ENCODE results near the gene DQX1.
"Not testable (repeated sequence)": the region's sequence is repeated elsewhere in the genome, so short reads cannot be mapped to it uniquely, and the experiment has no call there.

DQX1 gene

DNA sequence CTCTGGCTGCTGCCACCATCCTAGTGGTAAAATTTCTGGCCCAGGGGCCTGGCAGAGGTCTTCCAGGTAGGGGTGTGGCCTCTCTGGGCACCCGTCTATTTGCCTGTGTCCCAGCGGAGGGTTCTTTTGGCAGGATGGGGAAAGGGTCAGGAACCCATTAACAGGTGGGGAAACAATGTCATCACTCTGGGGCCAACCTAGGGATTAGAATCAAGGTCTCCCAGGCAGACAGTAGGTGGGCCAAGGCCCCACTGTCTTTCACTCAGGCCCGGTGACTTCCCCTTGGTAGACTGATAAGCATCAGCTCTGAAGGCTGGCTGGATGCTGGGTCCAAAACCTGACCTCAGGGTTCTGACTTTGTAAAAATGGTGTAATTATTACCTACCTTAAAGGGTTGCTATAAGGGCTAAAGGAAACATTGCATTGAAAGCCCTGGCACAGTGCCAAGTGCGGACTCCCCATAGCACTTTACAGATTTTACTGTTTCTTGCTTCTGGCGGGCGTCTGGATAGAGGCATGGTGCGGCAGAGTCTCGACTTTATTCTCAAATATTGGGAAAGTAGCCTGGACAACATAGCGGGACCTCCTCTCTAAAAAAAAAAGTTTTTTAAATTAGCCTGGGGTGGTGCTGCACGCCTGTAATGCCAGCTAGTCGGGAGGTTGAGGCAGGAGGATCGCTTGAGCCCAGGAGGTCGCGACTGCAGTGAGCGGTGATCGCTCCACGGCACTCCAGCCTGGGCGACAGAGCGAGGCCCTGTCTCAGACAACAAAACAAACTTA, 28.8 kb downstream of the DQX1 start:
- DNase-seq (ENCODE audit: low spot score), result no peak

DNA sequence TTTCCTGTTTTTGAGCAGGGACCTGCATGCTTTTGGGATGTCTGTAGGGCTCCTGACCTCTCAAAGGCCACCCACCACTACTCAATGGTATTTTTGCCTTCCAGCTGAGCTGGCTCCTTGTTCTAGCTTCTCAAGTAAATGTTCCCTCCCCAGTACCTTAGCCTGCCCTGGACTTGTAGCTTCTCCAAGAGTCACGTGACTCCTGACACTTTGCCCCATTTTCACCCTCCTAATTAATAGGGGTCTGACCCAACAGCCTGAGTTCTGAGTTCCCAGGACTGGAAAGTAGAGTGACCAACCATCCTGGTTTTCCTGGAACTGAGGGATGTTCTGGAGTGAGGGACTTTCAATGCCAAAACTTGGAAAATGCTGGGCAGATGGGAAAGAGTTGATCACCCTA, 30.6 kb downstream of the DQX1 start:
- DNase-seq (ENCODE audit: low spot score), result no peak

DNA sequence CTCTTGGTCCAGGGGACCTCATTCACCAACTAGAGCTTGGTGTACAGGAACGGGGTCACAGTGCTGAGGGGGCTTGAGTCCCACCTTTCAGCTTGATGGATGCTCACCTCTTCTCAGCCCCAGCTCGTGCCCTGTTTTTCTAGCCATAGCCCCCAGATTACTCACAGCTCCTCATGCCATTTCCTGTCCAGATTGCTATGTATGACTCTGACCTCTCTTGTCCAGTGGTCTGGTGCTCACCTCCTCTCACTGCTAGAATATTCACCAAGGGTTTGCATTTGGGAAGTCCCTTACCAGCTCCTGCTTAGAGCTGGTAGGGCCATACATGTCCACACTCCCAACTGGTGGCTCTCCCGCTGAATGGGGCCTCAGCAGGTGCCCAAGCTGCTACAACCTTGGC, 32.5 kb downstream of the DQX1 start:
- no peak for DNase-seq (ENCODE audit: low spot score)

DNA sequence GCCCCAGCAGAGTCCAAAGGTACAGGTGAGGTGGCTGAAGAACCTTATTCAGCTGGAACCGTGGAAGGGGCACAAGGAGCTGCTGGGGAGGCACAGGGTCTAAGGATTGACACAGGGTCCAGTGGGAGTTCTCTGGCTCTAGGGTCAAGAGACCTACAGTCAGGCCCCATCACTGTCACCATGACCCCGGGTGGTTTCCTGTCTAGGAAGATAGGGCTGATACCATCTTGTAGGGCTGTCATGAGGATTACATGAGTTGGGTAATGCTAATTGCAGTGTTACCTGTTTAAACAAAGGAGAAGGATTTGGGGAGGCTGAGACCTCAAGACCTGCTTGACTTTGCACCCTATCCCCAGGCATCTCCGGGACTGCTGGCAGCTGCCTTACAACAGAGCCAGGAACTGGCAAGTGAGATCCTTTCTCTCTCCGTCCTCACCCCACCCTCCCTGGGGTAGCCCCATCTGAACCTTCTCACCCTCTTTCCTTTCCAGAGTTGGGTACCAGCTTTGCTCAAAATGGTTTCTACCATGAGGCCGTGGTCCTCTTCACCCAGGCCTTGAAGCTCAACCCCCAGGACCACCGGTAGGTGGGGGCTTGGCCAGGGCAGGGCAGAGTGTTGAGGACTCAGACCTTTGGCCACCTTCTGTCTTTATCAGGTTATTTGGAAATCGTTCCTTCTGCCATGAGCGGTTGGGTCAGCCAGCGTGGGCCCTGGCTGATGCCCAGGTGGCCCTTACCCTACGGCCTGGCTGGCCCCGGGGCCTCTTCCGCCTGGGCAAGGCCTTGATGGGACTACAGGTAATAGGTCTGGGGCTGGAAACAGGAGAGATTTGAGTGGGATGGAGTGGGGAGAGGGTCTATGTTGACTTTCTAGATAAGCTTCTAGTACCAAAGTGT, 34.1 kb downstream of the DQX1 start:
- DNase-seq (ENCODE audit: low spot score), result no peak

DNA sequence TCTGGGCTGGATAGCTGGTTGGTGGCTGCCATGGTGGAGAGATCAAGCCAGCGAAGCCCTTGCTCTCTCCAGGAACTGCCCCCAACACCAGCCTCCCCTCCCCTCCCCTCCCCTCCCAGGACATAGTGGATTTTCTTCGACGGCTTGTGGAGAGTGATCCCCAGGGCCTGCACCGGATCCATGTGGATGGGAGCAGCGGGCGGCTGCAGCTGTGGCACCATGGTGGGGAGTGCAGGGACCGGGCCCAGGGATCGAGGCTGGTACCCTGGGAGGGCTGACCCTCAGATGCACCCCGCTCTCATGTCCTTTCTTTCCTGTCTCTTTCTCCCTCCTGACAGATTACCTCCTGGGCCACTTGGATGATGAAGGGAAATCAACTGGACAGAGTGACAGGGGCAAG, 36.1 kb downstream of the DQX1 start:
- no peak for DNase-seq (ENCODE audit: low spot score)

DNA sequence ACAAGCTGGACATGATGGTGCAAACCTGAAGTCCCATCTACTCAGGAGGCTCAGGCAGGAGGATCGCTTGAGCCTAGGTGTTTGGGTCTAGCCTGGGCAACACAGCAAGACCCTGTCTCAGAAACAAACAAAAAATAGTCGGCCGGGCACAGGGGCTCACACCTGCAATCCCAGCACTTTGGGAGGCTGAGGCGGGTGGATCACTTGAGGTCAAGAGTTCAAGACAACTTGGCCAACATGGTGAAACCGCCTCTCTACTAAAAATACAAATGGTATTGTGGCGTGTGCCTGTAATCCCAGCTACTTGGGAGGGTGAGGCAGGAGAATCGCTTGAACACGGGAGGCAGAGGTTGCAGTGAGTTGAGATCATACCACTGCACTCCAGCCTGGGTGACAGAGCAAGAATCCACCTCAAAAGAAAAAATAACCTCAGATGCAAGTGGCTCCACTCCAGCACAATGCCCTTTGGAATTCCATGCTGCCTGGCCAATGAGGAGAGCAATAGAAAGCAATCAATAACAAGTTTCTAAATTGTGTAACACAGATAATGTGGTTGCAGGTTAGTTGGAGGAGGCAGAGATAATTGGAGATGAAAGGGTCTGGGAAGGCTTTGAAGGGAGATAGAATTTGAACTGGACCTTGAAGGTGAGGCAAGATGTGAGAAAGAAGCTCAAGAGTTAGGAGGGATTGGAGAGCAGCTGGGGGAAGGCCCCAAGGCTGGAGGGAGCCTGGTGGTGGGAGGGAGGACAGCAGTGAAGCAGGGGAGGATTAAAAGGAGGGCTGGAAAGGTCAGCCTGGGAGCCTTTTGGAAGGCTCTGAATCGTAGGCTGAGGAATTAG, 37.2 kb downstream of the DQX1 start:
- no peak for DNase-seq (ENCODE audit: low spot score)

DNA sequence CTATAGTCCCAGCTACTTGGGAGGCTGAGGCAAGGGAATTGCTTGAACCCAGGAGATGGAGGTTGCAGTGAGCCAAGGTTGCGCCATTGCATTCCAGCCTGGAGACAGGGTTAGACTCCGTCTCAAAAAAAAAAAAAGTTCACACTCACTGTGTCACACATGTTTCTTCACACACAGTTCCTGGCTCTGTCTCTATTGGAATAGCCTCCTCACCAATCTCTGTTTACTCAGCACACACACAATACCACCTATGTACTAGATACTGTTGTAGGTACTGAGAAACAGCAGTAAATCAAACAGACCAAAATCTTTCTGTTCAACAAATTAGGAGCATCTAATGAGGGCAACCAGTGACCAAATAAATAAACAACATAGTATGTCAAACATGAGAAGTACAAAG, 39.9 kb downstream of the DQX1 start:
- DNase-seq (ENCODE audit: low spot score), result no peak

DNA sequence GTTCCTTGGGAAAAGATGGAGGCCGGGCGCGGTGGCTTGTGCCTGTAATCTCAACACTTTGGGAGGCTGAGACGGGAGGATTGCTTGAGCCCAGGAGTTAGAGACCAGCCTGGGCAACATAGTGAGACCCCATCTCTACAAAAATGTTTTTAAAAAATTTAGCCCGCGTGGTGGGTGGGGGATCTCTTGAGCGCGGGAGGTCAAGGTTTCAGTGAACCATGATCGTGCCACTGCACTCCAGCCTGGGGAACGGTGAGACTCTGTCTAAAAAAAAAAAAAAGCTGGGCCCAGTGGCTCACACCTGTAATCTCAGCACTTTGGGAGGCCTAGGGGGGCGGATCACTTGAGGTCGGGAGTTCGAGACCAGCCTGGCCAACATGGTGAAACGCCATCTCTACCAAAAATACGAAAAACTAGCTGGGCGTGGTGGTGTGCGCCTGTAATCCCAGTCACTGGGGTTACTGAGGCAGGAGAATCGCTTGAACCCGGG, 42.3 kb downstream of the DQX1 start:
- DNase-seq (ENCODE audit: low spot score), result not testable (repeated sequence)

DNA sequence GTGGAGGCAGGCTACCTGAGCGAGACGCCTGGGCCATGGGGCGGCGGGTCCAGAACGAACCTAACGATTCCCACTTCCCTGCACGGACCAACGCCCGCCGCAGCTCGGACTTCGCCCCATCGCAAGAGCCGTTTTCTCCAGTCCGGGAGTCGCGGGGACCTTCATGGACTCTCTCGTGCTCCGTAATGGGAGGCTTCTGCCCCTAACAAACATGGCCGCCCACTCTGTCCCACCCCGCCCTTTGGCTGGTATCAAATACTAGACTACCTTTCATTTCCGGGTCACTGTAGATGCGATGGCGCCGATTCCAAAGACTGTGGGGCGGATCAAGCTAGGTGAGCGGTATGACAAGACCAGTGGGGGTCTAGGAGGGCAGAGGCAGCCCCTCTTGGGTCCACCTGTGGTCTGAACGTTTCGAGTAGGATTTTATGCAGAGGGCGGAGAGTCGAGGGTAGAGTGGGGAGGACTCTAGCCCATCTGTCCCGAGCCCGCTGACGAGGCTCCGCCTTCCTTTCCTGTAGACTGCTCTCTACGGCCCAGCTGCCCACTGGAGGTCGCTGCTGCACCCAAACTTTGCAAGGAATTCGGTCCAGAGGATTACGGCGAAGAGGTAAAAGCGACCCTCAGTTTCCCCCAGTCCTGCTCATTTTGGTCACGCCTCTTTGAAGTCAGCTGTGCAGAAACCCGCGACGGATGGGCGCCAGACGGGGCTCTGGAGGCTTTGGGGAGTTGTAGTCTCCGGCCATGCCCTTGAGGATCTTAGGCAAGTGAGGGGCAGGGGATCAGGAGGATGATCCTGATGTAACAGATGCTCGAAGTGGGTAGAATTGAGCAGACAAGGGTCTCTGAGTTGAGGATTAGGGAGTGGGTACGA, 43.0 kb downstream of the DQX1 start, which contains the start of the genes CCDC142 and TTC31:
Gene CCDC142 (minus strand): TSS at position 198 of the 874 bp plus-strand sequence. CDS start 161 bp downstream, at position 37.
Gene TTC31 (plus strand): TSS at position 281 of the 874 bp plus-strand sequence. CDS start 15 bp downstream, at position 296.
- DNase-seq (ENCODE audit: low spot score), result peak; percentile 97

DNA sequence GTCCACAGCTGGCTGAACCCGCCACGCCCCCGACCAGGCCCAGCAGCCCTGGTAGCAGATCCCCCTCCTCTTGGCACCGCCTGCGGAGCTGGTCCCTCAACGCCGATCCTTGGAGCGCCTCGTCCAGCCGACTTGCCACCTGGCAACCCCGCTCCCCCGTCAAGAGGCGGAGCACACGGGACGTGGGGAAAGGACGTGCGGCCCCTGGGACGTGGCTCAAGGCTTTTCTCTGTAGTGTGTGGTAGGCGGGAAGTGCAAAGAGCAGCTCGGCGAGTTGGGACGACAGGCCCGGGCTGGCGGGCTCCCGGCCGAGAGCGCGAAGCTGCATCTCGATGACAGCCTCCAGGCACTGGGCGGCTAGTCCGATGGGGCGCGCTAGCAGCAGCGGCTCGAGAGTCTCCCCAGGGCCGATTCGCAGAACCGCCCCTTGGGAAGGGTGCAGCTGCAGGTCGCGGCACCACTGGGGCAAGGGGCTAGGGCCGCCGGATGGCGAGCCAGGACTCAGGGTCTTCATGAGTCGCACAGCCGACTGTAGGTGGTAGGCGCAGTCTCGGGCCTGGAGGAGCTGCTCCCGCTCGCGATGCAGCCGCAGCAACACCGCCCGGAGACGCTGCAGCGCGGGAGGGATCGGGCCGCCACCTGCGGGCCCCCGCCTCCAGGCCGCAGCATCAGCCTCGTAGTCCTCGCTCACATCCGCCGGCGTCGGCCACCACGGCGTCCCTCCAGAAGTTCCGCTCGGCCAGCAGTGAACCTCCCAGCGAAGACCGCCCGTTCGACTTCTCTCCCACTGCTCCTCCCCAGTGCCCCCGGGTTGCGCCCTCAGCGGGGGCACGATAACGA, 43.9 kb downstream of the DQX1 start:
- DNase-seq (ENCODE audit: low spot score), result no peak

DNA sequence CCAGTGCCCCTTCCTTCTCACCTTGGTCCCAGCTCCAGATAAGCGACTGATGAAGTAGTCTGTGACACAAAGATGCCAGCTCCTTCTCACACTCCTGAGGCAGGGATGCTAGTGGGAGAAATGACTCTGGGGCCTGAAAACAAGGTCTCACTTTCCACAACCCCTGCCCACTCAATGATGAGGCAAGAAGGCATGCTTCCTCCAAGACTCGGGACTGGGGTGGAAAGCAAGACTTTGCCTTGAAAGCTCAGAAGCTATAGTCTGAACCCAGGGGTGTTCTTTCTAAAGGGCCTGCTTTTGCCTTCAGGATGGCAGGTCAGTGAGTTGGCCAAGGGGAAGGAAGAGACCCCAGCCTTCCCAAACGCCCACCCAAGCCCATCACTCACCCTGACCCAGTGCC, 44.6 kb downstream of the DQX1 start:
- no peak for DNase-seq (ENCODE audit: low spot score)

DNA sequence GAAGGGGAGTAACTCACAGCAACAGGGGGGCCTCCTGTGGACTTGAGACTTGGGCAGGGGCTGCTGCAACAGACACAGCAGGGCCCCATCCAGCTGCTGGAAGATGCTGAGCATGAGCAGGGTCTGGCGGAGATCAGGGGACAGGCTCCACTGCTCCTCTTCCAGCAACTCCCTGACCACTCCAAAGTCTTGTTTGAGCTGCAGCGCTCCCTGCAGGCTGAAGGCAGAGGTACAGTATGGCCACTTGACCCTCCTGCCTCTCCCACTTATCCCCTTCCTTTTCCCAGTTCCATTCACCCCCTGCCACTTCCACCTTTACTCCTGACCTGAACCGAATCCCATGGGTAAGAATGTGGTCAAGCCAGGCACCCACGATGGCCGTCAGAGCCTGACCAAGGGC, 51.1 kb downstream of the DQX1 start:
- DNase-seq (ENCODE audit: low spot score), result no peak

DNA sequence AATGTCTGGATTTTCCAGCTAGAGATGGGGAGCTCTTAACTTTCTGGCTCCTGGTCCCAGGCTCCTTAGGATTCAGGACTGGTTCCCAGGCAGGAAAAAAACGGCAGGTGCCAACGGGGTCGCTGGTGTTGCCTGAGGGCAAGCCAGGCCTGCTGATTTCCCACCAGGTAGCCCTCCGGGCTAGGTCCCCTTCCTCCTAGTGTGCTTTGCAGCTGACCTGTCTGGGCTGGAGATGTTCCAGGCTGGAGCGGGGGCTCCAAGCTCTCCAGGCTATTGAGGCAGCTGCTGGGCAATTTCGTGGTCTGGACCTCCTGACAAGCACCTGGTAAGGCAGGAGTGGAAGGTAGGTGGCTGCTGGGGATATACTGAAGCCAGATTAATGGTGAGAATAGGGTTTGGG, 51.5 kb downstream of the DQX1 start:
- DNase-seq (ENCODE audit: low spot score), result no peak

DNA sequence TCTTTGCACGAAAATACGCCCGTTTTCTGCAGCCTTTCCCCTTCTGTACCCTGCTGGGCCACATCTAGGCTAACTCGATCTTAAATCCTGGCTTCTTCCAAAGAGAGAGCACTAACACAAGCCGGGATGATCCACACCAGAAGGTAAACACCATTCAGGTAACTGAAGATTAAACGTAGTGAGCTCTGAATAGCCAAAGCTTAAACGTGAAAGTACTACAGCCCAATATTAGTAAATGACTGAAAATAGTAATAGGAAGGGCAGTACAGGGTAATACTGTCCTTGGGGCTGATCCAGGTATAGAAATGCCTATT, 53.1 kb downstream of the DQX1 start:
- no peak for DNase-seq (ENCODE audit: low spot score)

DNA sequence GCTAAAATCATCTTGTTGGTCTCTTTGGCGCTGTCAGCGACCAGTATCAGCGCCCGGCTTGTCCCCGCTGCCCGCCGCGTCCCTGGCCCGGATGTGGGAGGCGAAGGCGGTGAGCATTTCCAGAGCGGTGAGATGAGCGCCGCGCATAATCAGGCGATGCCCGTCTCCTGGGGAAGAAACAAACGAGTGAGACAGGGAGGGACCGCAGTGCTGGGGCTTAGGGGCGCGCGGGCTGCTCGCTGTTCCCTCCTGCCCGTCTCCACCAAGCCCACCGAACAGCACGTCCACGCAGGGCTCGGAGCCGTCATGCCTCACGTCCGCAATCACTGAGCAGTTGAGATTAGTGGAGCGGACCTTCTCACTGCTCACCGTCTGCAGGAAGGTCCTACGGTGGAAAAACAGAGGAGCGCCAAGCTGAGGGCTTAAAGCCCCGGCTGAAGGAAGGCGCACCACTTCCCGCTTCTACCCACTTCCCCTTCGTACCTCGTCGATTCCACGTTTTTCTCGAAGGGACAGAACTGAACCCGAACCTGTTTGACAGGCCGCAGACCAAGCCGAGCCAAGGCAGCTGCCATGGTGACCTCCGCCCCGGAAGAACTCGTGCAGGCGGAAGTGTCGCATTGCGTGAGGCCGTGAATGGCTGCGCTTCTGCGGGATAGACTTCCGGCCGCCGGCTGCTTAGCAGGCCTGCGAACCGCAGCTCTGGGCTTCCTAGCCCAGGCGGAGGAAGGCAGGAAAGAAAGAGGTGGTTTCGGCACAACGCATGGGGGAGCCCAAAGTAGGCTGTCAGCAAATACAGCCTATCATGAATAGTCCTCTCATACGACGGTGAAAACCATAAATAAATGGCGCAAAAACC, 53.7 kb downstream of the DQX1 start, which contains the start of gene MRPL53:
Gene MRPL53 (minus strand): TSS at position 595 of the 859 bp plus-strand sequence. CDS start 20 bp downstream, at position 575.
- DNase-seq (ENCODE audit: low spot score), result peak; percentile 95

DNA sequence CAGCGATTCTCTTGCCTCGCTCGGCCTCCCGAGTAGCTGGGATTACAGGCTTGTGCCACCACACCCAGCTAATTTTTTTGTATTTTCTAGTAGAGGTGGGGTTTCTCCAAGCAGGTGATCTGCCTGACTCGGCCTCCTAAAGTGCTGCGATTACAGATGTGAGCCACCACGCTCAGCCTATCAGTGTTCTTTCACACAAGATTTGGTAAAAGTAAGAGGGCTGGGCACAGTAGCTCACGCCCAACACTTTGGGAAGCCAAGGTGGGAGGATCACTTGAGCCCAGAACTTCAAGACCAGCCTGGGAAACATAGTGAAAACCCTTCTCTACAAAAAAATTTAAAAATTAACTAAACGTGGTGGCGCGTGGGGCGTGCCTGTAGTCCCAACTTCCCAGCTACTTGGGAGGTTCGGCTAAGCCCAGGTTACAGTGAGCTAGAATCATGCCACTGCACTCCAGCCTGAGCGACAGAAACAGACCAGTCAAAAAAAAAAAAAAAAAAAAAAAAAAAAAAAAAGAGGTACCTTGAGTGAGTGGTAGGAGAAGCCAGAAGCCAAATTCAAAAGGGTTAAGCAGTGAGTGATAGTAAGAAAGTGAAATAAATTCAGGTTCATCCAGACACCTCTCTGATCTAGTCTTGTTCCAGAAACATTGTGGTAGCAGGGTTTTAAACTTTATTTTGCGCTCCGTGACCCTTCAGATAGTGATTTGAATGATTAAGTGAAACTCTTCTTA, 54.5 kb downstream of the DQX1 start:
- DNase-seq (ENCODE audit: low spot score), result no peak

DNA sequence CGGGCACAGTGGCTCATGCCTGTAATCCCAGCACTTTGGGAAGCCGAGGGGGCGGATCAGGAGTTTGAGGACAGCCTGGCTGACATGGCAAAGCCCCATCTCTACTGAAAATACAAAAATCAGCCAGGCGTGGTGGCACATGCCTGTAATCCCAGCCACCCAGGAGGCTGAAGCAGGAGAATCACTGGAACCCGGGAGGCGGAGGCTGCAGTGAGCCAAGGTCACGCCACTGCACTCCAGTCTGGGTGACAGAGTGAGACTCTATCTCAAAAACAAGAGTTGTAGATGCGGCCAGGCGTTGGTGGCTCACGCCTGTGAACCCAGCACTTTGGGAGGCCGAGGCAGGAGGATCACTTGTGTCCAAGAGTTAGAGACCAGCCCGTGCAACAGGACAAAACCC, 55.3 kb downstream of the DQX1 start:
- not testable (repeated sequence) for DNase-seq (ENCODE audit: low spot score)

Measured in putamen (tissue), 1 donor.